ENCODE data around the gene SCYL1. TPM values are rescaled to one million over a fixed set of nuclear protein-coding genes. Genes with fewer than 3 reads are reported as not detected.
A peak's percentile ranks its signal among the peaks of the same experiment; 100 is the strongest.

Gene SCYL1
- total and polyA plus RNA-seq, 12 donors, result 47.4 to 130 (median 56.7) TPM

DNA sequence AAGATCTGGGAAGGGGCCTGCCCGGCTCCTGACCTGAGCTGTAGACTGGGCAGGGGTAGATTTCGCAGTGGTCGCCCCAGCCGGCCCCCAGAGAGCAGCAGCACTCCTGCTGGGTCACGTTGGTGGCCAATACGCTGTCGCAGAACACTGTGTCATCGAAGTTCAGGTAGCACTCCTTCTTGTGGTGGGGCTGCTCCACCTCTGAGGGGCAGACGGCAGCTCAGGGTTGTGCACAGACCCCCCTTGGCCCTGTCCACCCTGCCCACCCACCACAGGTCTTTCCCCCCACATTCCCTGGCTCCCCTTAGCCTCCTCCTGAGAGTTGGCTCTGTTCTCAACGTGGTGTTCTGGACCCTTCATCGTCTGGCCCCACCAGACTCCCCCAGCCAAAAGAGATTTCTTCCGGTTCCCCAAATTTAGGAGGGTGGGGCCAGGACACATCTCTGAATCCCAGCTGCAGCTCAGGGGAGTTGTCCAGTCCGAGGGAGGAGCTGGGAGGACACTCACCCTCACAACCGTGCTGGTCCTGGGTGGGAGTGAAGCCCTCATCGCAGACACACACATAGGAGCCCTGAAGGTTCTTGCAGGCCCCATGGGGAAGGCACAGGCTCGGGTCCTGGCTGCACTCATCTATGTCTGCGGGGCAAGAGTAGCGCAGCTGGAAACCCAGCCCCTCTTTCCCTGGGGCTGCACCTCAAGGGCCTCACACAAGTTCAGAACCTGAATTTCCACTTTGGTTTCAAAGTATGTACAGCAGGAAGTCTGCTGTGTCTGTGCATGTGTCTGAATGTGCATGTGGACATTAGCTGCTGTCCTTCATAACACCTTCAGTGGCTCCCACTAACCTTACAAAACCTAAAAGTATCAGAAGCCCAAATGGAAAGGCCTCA, 16.5 kb downstream of the SCYL1 start:
- Histone ChIP-seq H3K36me3 (peaks cover 0 to 72% (median 14%) of the 10 kb centered on the region in 9 donors), H3K9me3 (no peaks in the 10 kb centered on the region), H3K27ac (peak overlapping the region; percentile 74 to 94 (median 87)), H3K4me1 (peaks cover 11 to 30% (median 21%) of the 10 kb centered on the region in 9 donors), H3K27me3 (no peaks in the 10 kb centered on the region), H3K4me3 (peak overlapping the region in 9 of 10 donors; percentile 26 to 71 (median 55))
- intact Hi-C loops (cut with DNase I), result loop anchor here in 8 of 10 donors (1.0 to 5.0 kb wide), 11 partner anchors 27 to 73 kb away; partner anchors contain the start of genes FAM89B (in 2 of the 8), MAP3K11 (in 2 of the 8), PCNX3 (in 1 of the 8) and ZNRD2 (in 1 of the 8)
- TF ChIP-seq, protein P1, sequence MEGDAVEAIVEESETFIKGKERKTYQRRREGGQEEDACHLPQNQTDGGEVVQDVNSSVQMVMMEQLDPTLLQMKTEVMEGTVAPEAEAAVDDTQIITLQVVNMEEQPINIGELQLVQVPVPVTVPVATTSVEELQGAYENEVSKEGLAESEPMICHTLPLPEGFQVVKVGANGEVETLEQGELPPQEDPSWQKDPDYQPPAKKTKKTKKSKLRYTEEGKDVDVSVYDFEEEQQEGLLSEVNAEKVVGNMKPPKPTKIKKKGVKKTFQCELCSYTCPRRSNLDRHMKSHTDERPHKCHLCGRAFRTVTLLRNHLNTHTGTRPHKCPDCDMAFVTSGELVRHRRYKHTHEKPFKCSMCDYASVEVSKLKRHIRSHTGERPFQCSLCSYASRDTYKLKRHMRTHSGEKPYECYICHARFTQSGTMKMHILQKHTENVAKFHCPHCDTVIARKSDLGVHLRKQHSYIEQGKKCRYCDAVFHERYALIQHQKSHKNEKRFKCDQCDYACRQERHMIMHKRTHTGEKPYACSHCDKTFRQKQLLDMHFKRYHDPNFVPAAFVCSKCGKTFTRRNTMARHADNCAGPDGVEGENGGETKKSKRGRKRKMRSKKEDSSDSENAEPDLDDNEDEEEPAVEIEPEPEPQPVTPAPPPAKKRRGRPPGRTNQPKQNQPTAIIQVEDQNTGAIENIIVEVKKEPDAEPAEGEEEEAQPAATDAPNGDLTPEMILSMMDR (IDR thresholded peaks at IDR 0.05), result peak in 1 of 9 donors; percentile 4
- WGBS, 2 donors, result 40 to 47% methylated on average over 18 of the region's 18 CpGs
- ATAC-seq (peak in 1 of 8 donors; percentile 1), DNase-seq (no peak)

DNA sequence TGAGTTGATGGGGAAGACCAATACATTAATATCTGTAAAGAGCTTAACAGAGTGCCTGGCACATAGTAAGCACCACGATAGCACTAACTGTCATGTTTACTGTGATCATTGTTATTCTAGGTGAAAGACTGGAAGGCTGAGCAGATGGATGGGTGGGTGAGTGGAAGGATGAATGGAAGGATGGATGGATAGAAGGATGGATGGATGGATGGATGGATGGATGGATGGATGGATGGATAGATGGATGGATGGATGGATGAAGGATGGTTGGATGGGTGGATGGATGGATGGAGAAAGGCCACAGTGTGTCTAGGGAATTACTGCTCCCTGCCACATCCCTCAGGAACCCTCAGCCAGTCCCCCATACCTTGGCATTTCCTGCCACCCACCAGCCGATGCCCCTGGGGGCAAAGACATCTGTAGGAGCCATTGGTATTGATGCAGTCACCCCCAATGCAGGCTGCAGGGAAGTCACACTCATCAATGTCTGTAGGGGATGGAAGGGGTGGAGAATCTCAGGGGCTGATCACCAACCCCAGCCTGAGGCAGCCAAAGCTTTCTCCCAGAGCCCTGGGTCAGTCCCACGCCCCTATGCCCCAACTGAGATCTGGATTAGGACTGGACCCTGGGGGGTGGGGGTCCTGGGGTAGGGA, 18.0 kb downstream of the SCYL1 start:
- WGBS, 2 donors, result 93 to 96% methylated on average over 3 of the region's 3 CpGs
- intact Hi-C loops (cut with DNase I), result loop anchor here in 5 of 10 donors (5.0 kb wide), 4 partner anchors 44 to 69 kb away; partner anchors contain the start of gene MAP3K11 (in 1 of the 5)
- H3K9me3 ChIP-seq, result no peaks in the 10 kb centered on the region
- ATAC-seq, result no peak
- no peak overlapping the region for H3K4me3 ChIP-seq
- TF ChIP-seq, protein P1 (IDR thresholded peaks at IDR 0.05), result no peak
- no peak overlapping the region for H3K27ac ChIP-seq
- peaks cover 11 to 39% (median 21%) of the 10 kb centered on the region in 9 donors for H3K4me1 ChIP-seq
- H3K27me3 ChIP-seq, result no peaks in the 10 kb centered on the region
- DNase-seq, result no peak
- H3K36me3 ChIP-seq, result peaks cover 0 to 72% (median 12%) of the 10 kb centered on the region in 9 donors

DNA sequence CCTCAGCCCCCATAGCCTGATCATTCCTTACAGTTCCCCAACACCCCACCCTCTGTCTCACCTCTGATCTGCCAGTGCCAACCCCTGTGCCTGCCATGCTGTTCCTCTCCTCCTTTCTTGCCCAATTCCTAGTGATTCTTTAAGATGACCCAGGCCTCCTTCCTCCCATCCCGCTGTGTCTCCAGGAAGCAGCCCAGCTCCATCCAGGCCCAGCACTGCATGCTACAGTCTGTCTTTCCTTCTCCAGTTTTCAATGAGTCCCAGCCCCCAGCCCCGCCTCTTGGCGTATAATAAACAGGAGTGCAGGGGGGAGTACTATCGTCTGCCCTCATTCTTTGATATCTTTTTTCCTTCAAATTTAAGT, 21.0 kb downstream of the SCYL1 start:
- DNase-seq (no peak), ATAC-seq (no peak)
- no peaks in the 10 kb centered on the region for H3K9me3 ChIP-seq
- H3K27ac ChIP-seq, result peak overlapping the region in 1 of 10 donors; percentile 62
- H3K4me3 ChIP-seq, result peak overlapping the region in 1 of 10 donors; percentile 53
- peaks cover 8 to 25% (median 11%) of the 10 kb centered on the region in 9 donors for H3K4me1 ChIP-seq
- intact Hi-C loops (cut with DNase I), result no loop called here
- no peaks in the 10 kb centered on the region for H3K27me3 ChIP-seq
- WGBS, 2 donors, result 88 to 92% methylated on average over 4 of the region's 4 CpGs
- TF ChIP-seq, protein P1 (IDR thresholded peaks at IDR 0.05), result no peak
- peaks cover 0 to 89% (median 3%) of the 10 kb centered on the region in 9 donors for H3K36me3 ChIP-seq

Data from heart right ventricle (tissue), 16 donors.